GM12878 (cell line): ENCODE data around the gene SUGCT.

Experiments
- CBFB ChIP-seq: IDR thresholded peaks from 2 replicates; pipeline ENCODE4 v1.6.1; 2016; ENCODE audit warnings: antibody characterized with exemption, low read depth
- CEBPZ ChIP-seq: fragments of 150-350 bp; IDR thresholded peaks from 2 replicates; pipeline ENCODE4 v1.6.1; 2016; ENCODE audit warnings: low read depth, low read length
- CTCF ChIP-seq, 3 experiments: IDR thresholded peaks in 2 of 3; conservative IDR thresholded peaks in 1 of 3; 2 replicates each; pipeline ENCODE4 v1.5.1; 2011; ENCODE audit warnings: low read depth in 3 of 3, low read length in 3 of 3, mild to moderate bottlenecking in 3 of 3, control low read depth in 2 of 3, moderate library complexity in 2 of 3, inconsistent platforms in 1 of 3, mixed read lengths in 1 of 3; ENCODE audit not compliant: control insufficient read depth in 2 of 3, insufficient read depth in 1 of 3; ENCODE audit errors: extremely low read depth in 1 of 3
- EP300 ChIP-seq, 2 experiments: fragments of 150-350 bp in 1 of 2; IDR thresholded peaks; 2 replicates each; pipeline ENCODE4 v1.6.1; 2011 to 2012; ENCODE audit warnings: low read depth in 2 of 2, low read length in 2 of 2, borderline replicate concordance in 1 of 2, improper control_type of control experiment in 1 of 2, inconsistent platforms in 1 of 2; ENCODE audit not compliant: control insufficient read depth in 1 of 2
- FOXM1 ChIP-seq: IDR thresholded peaks from 2 replicates; pipeline ENCODE4 v1.6.1; 2012; ENCODE audit warnings: low read depth, mild to moderate bottlenecking, inconsistent platforms, low read length, moderate library complexity
- IRF3 ChIP-seq: fragments of 450-650 bp; IDR thresholded peaks from 2 replicates; pipeline ENCODE4 v1.6.1; 2014; ENCODE audit warnings: mild to moderate bottlenecking
- MEF2A ChIP-seq: IDR thresholded peaks from 2 replicates; pipeline ENCODE4 v1.6.1; 2011; ENCODE audit warnings: low read depth, mild to moderate bottlenecking, low read length, moderate library complexity; ENCODE audit not compliant: insufficient read depth
- NFIC ChIP-seq: IDR thresholded peaks from 2 replicates; pipeline ENCODE4 v1.6.1; 2012; ENCODE audit warnings: low read depth, mild to moderate bottlenecking, inconsistent platforms, low read length, moderate library complexity
- PML ChIP-seq: IDR thresholded peaks from 2 replicates; pipeline ENCODE4 v1.6.1; 2012; ENCODE audit warnings: low read length, inconsistent platforms
- SRF ChIP-seq, 2 experiments: IDR thresholded peaks; 2 replicates each; pipeline ENCODE4 v1.6.1; 2011; ENCODE audit warnings: low read depth in 2 of 2, low read length in 2 of 2, mild to moderate bottlenecking in 1 of 2, moderate library complexity in 1 of 2
- SUZ12 ChIP-seq: fragments of 200-600 bp; sonication (generic); IDR thresholded peaks from one replicate; pipeline ENCODE4 v1.6.1; 2018; ENCODE audit warnings: antibody characterized with exemption, mild to moderate bottlenecking; ENCODE audit not compliant: unreplicated experiment
- TCF7 ChIP-seq: IDR thresholded peaks from 2 replicates; pipeline ENCODE4 v1.6.1; 2014; ENCODE audit warnings: antibody characterized with exemption, borderline replicate concordance
- ZBTB40 ChIP-seq: fragments of 450-650 bp; IDR thresholded peaks from 2 replicates; pipeline ENCODE4 v1.6.1; 2016; ENCODE audit warnings: mild to moderate bottlenecking, moderate library complexity, borderline replicate concordance

- TF ChIP-seq CTCF (IDR thresholded peaks at IDR 0.05 in 2 of 3, conservative IDR thresholded peaks at IDR 0.05 in 1 of 3; ENCODE audit: control insufficient read depth in 2 of 3, extremely low read depth in 1 of 3, insufficient read depth in 1 of 3, low read depth in 3 of 3, low read length in 3 of 3) (no peak), IRF3 (no peak), ZBTB40 (no peak), NFIC (no peak), CEBPZ (no peak), FOXM1 (no peak), TCF7 (no peak), MEF2A (no peak), EP300 (IDR thresholded peaks at IDR 0.05; ENCODE audit: borderline replicate concordance in 1 of 2, control insufficient read depth in 1 of 2, low read depth in 2 of 2, low read length in 2 of 2) (no peak), PML (no peak), SRF (IDR thresholded peaks at IDR 0.05; ENCODE audit: low read depth in 2 of 2, low read length in 2 of 2) (no peak), SUZ12 (no peak), CBFB (no peak)
These were observed 76.6 kb downstream of the SUGCT start for GRCh38 chr7:40211276-40212003.
